Suprapubic skin (tissue), 4 donors: ENCODE measurements around the gene NTHL1.

Experiments used
- CTCF ChIP-seq, 2 donors: fragments of 200-600 bp in 1 of 2; fragments of 450-650 bp in 1 of 2; sonication (generic) in 1 of 2; IDR thresholded peaks; one replicate each; pipeline ENCODE4 v1.5.1; 2016 to 2019; ENCODE audit warnings: antibody characterized with exemption in 2 of 2, mild to moderate bottlenecking in 1 of 2, moderate library complexity in 1 of 2
- POLR2A ChIP-seq, 2 donors: fragments of 450-650 bp; IDR thresholded peaks; one replicate each; pipeline ENCODE4 v1.6.1; 2017; ENCODE audit warnings: antibody characterized with exemption in 2 of 2, mild to moderate bottlenecking in 2 of 2, moderate library complexity in 2 of 2
- POLR2AphosphoS5 ChIP-seq, 3 donors: sonication (generic); formaldehyde crosslinking; IDR thresholded peaks; one replicate each; pipeline ENCODE4 v1.6.1; 2017; ENCODE audit warnings: antibody characterized with exemption in 3 of 3

- no peak for TF ChIP-seq CTCF (IDR thresholded peaks at IDR 0.05)
- TF ChIP-seq POLR2A (IDR thresholded peaks at IDR 0.05) = no peak
- no peak for TF ChIP-seq POLR2AphosphoS5 (IDR thresholded peaks at IDR 0.05)
These were observed 15.2 kb downstream of the NTHL1 start for GRCh38 chr16:2032285-2033056.
